Progenitor cell of endocrine pancreas (in vitro differentiated cells): Measurements from ENCODE around the gene NCBP3. TPM values are rescaled to one million over a fixed set of nuclear protein-coding genes. Genes with fewer than 3 reads are reported as not detected.

Source experiments
- DNase-seq: peaks from one replicate; pipeline ENCODE4 v3.0.0; 2021; ENCODE audit warnings: low spot score; ENCODE audit not compliant: unreplicated experiment
- H3K27ac Mint-ChIP-seq: 2 replicates; pipeline ENCODE4 v1.8.0; 2021; ENCODE audit warnings: mild to moderate bottlenecking, moderate library complexity, mixed read lengths
- H3K27me3 Mint-ChIP-seq: 2 replicates; pipeline ENCODE4 v1.8.0; 2021; ENCODE audit warnings: mixed read lengths
- H3K36me3 Mint-ChIP-seq: 2 replicates; pipeline ENCODE4 v1.8.0; 2022; ENCODE audit warnings: mixed read lengths; ENCODE audit not compliant: insufficient read depth
- H3K4me1 Mint-ChIP-seq: 2 replicates; pipeline ENCODE4 v1.8.0; 2021; ENCODE audit warnings: low read depth, mixed read lengths
- H3K4me3 Mint-ChIP-seq: 2 replicates; pipeline ENCODE4 v1.8.0; 2021; ENCODE audit warnings: low read depth, mild to moderate bottlenecking, moderate library complexity, mixed read lengths
- H3K9me3 Mint-ChIP-seq: 2 replicates; pipeline ENCODE4 v1.8.0; 2021; ENCODE audit warnings: low read depth, mixed read lengths
- total RNA-seq: library from RNA; stranded (reverse); gene quantifications from 2 replicates; pipeline ENCODE4 v1.2.1, GENCODE V29; 2021
- TF ChIP-seq, protein P1 (sequence below): fragments of 200-600 bp; sonication (generic); IDR thresholded peaks from one replicate; pipeline ENCODE4 v1.5.0; 2021; ENCODE audit warnings: antibody characterized with exemption, mild to moderate bottlenecking; ENCODE audit not compliant: unreplicated experiment

The NCBP3 gene
- total RNA-seq, 1 donor from 2014 or later = 90.9 TPM

DNA sequence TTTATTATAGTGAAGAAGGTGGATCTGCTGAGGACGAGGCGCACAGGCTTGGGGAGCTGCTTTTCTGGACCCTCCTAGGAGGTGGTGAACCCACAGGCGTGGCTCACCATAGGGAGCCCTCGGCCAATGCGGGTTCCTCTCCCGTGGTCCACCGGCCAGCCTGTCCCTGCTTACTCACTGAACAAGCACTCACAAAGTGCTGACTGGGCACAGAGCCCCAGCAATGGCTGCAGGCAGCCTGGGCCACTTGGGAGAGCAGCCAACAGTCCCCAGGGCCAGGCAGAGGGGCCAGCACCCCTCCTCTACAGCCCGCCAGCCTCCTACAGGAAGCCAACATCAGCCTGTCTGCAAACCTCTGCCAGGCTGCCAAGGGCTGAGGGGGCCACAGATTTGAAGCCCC is 19.1 kb upstream of the NCBP3 start:
- H3K4me1 Mint-ChIP-seq = no peaks in the 10 kb centered on the region
- no peaks in the 10 kb centered on the region for H3K9me3 Mint-ChIP-seq
- H3K27ac Mint-ChIP-seq = no peak overlapping the region
- TF ChIP-seq, protein P1, sequence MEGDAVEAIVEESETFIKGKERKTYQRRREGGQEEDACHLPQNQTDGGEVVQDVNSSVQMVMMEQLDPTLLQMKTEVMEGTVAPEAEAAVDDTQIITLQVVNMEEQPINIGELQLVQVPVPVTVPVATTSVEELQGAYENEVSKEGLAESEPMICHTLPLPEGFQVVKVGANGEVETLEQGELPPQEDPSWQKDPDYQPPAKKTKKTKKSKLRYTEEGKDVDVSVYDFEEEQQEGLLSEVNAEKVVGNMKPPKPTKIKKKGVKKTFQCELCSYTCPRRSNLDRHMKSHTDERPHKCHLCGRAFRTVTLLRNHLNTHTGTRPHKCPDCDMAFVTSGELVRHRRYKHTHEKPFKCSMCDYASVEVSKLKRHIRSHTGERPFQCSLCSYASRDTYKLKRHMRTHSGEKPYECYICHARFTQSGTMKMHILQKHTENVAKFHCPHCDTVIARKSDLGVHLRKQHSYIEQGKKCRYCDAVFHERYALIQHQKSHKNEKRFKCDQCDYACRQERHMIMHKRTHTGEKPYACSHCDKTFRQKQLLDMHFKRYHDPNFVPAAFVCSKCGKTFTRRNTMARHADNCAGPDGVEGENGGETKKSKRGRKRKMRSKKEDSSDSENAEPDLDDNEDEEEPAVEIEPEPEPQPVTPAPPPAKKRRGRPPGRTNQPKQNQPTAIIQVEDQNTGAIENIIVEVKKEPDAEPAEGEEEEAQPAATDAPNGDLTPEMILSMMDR = no peak
- DNase-seq = no peak
- no peaks in the 10 kb centered on the region for H3K27me3 Mint-ChIP-seq
- H3K4me3 Mint-ChIP-seq = no peak overlapping the region
- peaks cover 2% of the 10 kb centered on the region for H3K36me3 Mint-ChIP-seq

DNA sequence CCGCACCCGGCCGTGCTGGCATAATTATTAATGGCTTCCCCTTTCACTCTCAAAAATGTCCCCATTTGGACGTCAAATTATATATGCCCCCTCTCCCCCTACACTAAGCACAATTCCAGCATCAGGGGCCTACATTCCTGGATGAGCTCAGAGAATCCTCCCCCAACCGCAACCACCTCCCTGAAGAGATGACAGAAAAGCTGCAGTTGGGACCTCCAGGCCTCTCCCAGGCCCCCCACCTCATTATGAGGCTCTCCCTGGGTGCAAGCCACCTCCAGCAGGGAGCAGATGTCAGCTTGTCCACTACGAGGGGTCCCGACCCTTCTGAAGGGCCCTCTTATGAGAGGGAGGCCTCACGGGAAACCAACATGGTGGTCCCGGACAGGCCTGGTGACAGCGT is 18.5 kb upstream of the NCBP3 start:
- H3K9me3 Mint-ChIP-seq = no peaks in the 10 kb centered on the region
- H3K27me3 Mint-ChIP-seq = no peaks in the 10 kb centered on the region
- DNase-seq = no peak
- H3K4me3 Mint-ChIP-seq = no peak overlapping the region
- H3K36me3 Mint-ChIP-seq = peaks cover 2% of the 10 kb centered on the region
- no peak overlapping the region for H3K27ac Mint-ChIP-seq
- no peaks in the 10 kb centered on the region for H3K4me1 Mint-ChIP-seq
- TF ChIP-seq, protein P1 = no peak

DNA sequence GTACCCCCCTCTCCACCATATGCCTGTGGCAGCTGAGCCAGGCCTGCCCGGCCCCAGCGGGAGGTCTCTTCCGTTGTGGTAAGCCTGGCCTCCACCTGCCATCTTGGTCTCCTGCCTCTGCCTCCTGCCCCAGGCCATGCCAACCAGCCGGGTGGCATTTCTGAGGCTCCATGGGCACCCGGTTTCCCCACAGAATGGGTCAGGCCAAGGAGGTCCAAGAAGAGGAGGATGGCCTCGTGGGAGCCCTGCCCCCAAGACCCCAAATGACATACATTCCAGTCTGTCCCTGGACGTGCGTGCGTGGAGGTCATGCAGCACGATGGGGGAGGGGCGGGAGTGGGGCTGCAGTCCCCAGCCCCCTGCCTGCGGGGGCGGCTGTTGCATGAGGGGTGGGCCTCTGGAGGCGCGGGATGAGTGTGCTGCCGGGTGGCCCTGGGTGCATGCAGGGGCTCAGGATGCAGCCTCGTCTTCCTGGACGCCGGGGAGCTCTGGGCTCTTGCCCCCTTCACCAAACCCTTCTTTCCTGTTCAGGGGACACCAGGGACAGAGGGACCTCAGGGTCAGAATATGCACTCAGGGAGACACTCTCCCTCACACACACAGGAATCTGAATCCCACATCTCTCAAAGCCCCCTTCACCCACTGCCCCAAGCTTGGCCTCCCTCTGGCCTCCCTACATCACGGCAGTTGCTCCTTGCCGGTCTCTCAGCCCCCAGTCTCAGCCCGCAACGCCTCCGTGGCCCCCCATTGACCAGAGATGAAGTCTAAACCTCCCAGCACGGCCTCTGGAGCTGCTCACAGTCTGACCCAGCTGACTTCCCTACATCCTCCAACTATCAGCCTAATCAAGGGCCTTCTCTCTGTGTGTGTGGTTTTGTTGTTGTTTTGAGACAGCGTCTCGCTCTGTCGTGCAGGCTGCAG is 16.0 kb upstream of the NCBP3 start:
- DNase-seq = no peak
- peaks cover 2% of the 10 kb centered on the region for H3K36me3 Mint-ChIP-seq
- H3K9me3 Mint-ChIP-seq = no peaks in the 10 kb centered on the region
- no peak overlapping the region for H3K27ac Mint-ChIP-seq
- TF ChIP-seq, protein P1 = no peak
- no peaks in the 10 kb centered on the region for H3K4me1 Mint-ChIP-seq
- no peaks in the 10 kb centered on the region for H3K27me3 Mint-ChIP-seq
- H3K4me3 Mint-ChIP-seq = no peak overlapping the region

DNA sequence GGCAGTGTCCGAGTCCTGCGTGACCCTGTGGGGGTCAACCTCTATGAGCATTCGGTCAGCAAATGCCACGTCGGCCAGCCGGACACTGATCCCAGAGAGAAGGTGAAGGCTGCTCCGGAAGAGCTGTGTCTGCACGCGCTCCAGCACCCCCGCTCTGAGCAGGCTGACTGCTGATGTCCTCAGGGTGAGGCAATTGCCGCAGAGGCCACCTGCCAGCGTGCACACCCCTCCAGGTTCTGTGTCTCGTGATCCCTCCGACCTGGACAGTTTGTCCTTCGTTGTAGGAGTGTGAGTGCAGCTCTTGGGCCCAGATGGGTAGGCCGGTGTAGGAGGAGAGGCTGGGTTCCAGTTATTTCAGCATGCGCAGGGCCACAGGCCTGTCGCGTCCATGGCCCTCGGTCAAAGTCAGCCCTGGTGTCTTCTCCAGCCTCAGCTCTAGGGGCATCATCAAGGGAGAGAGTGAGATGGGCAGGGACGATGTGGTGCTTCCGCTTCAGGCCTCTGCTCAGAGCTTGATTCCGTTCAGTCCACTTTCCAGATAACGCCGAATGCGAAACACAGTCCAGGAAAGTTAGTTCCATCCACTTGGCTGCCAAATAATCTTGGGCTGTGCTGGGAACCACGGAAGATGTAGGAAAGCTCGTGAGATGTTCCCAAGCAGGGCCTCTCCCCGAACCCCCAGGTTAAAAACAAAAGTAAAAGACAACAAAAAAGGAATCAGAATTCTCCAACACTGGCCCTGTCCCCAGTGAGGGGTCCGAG is 15.1 kb upstream of the NCBP3 start:
- H3K4me1 Mint-ChIP-seq = no peaks in the 10 kb centered on the region
- peaks cover 2% of the 10 kb centered on the region for H3K36me3 Mint-ChIP-seq
- DNase-seq = no peak
- H3K27ac Mint-ChIP-seq = no peak overlapping the region
- H3K9me3 Mint-ChIP-seq = no peaks in the 10 kb centered on the region
- H3K27me3 Mint-ChIP-seq = no peaks in the 10 kb centered on the region
- H3K4me3 Mint-ChIP-seq = no peak overlapping the region
- TF ChIP-seq, protein P1 = no peak

DNA sequence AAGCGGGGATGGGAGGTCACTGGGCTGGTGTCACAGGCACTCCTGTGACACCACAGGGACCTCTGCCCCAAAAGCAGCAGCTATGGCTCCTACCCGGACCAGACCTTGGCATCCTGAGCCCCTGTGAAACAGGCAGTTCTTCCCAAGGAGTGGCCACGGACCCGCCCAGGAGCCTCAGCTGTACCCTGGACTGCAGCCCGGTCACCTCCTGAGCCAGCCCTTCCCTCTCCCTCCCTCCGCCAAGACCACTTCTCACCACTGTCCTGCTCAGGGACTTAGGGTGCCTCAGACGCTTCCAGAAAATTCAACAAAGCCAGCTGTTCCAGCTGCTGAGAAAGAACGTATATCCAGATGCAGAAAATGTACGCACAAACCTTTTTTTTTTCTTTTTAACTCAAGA is 13.9 kb upstream of the NCBP3 start:
- Mint-ChIP-seq H3K9me3 (peaks cover 1% of the 10 kb centered on the region), H3K4me3 (no peak overlapping the region), H3K36me3 (peaks cover 2% of the 10 kb centered on the region), H3K27ac (no peak overlapping the region), H3K4me1 (peaks cover under 1% of the 10 kb centered on the region), H3K27me3 (no peaks in the 10 kb centered on the region)
- TF ChIP-seq, protein P1 = no peak
- no peak for DNase-seq
